Epidermal melanocyte (primary cell): ENCODE data around the gene SLC26A11.
"Not testable (repeated sequence)": the region's sequence is repeated elsewhere in the genome, so short reads cannot be mapped to it uniquely, and the experiment has no call there.

Experiments
- DNase-seq: peaks from one replicate; pipeline ENCODE4 v3.0.0; 2011; ENCODE audit warnings: low spot score; ENCODE audit not compliant: insufficient read length

Gene SLC26A11

DNA sequence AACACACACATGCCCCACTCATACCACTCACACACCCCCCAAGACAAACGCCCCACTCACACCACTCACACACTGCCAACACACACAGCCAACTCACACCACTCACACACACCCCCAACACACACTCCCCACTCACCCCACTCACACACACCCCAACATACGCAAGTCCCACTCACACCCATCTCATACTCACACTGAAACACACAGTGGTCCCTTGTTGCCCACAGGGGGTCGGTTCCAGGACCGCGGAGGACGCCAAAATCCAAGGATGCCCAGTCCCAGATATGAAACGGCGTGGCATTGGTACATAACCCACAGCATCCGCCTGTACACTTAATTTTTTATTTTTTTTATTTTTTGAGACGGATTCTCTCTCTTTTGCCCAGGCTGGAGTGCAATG is 61.3 kb downstream of the SLC26A11 start:
- no peak for DNase-seq

DNA sequence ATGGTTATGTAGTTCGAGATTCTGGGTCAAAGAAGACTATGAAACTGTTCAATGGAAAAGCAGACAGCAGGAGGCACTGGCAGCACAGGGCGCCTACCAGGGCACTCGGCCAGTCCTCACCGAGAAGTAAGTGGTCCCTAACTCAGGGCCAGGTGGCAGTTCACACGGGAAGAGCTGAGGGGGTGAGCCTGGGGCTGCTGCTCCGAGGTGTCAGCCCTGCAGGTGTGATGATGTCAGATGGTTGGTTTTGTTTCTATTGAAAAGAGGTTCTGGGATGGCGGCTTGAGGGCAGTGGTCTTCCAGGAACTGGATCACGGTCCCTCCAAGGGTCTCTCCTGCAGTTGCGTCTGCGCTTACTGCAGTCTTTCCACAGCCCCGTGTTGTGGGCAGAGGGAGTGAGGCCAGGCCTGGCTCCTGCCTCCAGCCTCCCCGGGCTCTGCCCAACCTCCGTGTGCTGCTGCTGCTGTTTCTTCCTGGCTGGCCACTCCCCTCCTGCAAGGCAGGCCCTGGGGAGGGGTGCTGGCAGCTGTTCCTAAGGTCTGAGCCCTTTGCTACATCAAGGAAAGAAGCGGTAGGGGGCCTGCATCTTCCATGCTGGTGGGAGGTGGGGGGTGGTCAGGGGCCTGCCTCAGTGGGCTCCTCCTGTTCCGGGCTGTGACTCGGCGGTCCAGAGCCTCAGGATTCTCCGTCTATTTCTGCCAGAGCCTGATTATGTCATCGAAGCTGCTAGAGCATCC is 63.1 kb downstream of the SLC26A11 start:
- DNase-seq, result no peak

DNA sequence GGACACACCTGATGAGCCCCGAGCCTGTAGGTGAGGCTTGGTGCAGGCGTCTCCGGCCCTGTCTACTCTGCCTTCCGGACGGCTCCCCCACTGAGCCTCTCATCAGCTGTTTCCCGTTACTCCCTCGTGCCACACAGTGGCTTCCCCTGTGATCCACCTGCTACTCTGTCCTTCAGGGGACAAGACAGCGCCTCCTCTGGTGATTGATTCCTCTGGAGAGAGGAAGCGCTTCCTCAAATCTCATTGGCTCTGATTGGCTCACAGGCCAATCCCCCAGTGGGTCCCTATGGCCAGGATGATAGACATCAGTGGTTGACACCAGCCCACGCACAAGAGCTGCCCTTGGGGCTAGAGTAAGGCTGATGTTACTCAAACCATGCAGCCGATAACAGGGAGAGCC is 64.4 kb downstream of the SLC26A11 start:
- no peak for DNase-seq

- no peak for DNase-seq
Measured at GRCh38 chr17:80285237-80285920, 65.2 kb downstream of the SLC26A11 start.

DNA sequence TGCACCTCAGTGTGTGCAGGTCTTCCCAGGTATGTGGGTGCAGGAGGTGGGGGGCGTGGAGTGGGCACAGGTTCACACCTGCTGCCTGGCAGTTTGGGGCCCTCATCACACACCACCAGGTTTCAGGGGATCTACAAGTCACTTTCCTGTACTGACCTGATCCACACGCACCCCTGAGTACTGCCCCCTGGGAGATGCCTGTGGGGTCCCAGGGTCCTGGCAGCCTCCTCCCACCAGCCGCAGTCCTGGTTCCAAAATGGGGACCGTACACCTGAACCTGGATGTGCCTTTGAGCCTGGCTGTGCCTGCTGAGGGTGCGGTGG is 66.4 kb downstream of the SLC26A11 start:
- DNase-seq, result no peak

DNA sequence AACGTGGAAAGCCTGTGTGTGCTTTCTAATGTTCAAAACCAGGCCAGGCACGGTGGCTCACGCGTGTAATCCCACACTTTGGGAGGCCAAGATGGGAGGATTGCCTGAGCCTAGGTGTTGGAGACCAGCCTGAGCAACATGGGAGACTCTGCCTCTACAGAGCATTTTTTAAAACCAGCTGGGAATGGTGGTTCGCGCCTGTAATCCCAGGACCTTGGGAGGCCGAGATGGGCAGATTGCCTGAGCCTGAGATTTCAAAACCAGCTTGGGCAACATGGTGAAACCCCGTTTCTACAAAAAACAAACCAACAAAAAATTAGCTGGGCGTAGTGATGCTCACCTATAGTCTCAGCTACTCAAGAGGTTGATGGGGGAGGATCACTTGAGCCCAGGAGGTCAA is 66.8 kb downstream of the SLC26A11 start:
- DNase-seq, result no peak

- no peak for DNase-seq
Measured at GRCh38 chr17:80287806-80288567, 67.8 kb downstream of the SLC26A11 start.

DNA sequence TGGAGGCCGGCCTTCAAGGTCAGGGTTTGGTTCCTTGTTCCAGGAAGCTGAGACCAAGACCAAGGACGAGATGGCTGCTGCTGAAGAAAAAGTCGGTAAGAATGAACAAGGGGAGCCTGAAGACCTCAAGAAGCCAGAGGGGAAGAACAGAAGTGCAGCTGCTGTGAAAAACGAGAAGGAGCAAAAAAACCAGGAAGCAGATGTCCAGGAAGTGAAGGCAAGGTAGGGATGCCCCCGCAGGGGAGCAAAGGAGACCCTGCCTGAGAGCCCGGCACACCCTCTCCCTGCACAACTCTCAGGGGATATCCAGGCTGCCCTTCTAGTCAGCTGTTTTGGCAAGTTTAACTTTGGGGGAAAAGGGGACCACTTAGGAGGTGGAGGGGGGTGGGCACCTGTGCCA is 69.4 kb downstream of the SLC26A11 start:
- no peak for DNase-seq

DNA sequence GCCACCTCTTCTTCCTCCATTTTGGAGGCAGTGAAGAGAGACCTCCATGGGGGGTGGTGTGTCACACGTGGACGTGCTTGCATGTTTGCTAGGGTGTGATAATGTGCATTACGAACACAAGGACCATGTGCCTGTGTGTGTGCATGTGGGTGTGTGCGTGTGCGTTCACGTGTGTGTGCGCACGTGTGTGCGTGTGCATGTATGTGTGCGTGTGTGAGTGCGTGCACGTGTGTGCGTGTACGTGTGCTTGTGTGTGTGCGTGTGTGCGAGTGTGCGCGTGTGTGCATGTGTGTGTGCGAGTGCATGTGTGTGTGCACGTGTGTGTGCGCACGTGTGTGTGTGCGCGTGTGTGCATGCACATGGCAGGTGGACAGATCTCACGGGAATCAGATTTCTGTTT is 69.9 kb downstream of the SLC26A11 start:
- no peak for DNase-seq

DNA sequence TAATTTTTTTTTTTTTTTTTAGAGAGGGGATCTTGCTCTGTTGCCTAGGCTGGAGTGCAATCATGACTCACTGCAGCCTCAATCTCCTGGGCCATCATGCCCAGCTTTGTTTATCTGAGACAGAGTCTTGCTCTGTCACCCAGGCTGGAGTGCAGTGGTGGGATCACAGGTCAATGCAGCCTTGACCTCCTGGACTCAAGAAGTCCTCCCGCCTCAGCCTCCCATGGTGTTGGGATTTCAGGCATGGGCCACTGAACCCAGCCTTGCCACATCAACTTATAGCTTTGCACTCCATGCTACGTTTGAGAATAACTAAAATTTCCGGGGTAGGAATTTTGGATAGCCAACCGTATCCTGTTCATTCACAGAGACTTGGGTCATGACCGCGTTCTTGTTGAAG is 71.0 kb downstream of the SLC26A11 start:
- DNase-seq, result no peak

- DNase-seq, result no peak
Measured at GRCh38 chr17:80291691-80292487, 71.7 kb downstream of the SLC26A11 start.

DNA sequence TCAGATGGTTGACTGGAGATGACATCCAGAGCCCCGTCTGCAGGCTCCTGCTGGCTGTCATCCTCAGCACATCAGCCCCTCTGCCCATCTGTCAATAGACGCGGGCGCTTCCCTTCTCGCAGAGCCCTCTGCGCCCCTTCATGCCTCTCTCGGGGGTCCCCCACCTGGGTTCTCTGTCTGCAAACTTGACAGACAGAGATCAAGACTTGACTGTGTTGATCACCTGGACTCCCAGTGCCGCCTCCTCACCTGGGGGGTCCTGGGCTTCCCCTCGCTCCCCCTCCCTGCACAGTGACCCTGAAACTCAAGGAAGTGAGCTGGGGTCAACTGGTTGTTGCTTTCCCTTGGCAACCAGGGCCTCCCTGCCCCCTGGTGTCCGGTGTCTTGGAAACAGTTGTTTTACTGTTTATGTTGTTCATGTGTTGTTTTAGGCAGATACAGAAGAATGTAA is 72.3 kb downstream of the SLC26A11 start:
- no peak for DNase-seq

DNA sequence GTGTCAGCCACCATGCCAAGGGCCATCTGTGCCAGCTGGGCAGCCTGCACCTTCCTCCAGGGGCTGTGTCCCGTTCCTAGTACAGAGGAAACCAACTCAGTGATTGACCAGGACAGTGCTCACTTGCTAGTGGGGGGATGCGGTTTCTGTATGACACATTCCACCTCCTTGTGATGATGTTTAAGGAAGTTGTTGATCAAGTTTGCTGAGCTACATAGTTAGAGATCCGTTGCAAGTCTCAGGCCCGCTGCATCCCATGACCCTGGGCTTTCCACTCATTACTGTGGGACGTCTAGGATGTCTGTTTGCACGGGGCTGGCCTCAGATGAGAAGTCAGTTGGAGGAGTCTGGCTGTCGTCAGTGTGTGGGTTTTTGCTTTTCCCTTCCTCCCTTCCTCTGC is 74.0 kb downstream of the SLC26A11 start:
- DNase-seq, result no peak

- DNase-seq, result no peak
Measured at GRCh38 chr17:80294653-80295052, 74.4 kb downstream of the SLC26A11 start.

GRCh38 chr17:80295146-80295545 is 74.9 kb downstream of the SLC26A11 start:
- DNase-seq, result no peak

GRCh38 chr17:80295559-80295958 is 75.3 kb downstream of the SLC26A11 start:
- no peak for DNase-seq

GRCh38 chr17:80296221-80296620 is 76.0 kb downstream of the SLC26A11 start:
- no peak for DNase-seq

- DNase-seq, result no peak
Measured at GRCh38 chr17:80297996-80298560, 77.9 kb downstream of the SLC26A11 start.

DNA sequence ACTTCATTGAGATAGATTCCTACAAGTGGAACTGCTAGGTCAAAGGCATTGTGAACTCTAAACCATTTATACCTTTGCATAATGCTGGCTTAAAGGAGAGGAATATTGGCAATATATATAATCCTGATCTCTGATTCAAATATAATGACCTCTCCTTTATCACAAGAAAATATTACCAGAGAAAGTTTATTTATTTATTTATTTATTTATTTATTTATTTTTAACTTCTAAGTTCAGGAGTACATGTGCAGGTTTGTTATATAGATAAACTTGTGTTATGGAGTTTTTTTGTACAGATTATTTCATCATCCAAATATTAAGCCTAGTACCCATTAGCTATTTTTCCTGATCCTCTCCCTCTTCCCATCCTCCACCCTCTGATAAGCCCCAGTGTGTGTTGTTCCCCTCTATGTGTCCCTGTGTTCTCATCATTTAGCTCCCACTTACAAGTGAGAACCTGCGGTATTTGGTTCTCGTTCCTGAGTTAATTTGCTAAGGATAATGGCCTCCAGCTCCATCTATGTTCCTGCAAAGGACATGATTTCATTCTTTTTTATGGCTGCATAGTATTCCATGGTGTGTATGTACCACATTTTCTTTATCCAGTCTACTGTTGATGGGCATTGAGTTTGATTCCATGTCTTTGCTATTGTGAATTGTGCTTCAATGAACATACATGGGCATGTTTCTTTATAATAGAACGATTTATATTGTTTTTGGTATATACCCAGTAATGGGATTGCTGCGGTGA is 79.3 kb downstream of the SLC26A11 start:
- DNase-seq, result not testable (repeated sequence)

GRCh38 chr17:80300756-80301155 is 80.5 kb downstream of the SLC26A11 start:
- not testable (repeated sequence) for DNase-seq
